Gastrocnemius medialis (tissue), 4 donors: Measurements from ENCODE around the gene CDK14.

Experiments used
- POLR2A ChIP-seq, 2 donors: fragments of 450-650 bp; IDR thresholded peaks; one replicate each; pipeline ENCODE4 v1.6.1; 2017; ENCODE audit warnings: antibody characterized with exemption in 2 of 2, mild to moderate bottlenecking in 2 of 2, moderate library complexity in 2 of 2
- TF ChIP-seq, protein P1 (sequence below), 5 experiments: fragments of 450-650 bp in 3 of 5; fragments of 200-600 bp in 2 of 5; sonication (generic) in 2 of 5; IDR thresholded peaks in 4 of 5; conservative IDR thresholded peaks in 1 of 5; 1 replicate in 4 of 5; 2 replicates in 1 of 5; pipeline ENCODE4 v1.5.1; 2016 to 2019; ENCODE audit warnings: antibody characterized with exemption in 5 of 5, mild to moderate bottlenecking in 3 of 5, moderate library complexity in 3 of 5

DNA sequence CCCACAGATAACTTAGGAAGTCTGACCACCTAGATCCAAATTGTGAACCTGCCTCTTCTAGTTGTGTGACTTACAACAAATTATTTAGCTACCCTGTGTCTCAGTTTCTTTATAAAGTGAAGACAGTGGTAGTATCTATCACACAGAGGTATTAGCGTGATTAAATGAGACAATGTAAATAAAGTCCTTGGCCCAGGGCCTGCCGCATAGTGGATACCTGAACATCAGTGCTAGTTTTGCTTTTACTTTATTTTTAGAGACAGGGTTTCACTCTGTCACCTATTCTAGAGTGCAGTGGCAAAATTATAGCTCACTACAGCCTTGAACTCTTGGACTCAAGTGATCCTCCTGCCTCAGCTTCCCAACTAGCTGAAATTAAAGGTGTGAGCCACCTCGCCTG is 177.1 kb downstream of the CDK14 start:
- TF ChIP-seq, protein P1, sequence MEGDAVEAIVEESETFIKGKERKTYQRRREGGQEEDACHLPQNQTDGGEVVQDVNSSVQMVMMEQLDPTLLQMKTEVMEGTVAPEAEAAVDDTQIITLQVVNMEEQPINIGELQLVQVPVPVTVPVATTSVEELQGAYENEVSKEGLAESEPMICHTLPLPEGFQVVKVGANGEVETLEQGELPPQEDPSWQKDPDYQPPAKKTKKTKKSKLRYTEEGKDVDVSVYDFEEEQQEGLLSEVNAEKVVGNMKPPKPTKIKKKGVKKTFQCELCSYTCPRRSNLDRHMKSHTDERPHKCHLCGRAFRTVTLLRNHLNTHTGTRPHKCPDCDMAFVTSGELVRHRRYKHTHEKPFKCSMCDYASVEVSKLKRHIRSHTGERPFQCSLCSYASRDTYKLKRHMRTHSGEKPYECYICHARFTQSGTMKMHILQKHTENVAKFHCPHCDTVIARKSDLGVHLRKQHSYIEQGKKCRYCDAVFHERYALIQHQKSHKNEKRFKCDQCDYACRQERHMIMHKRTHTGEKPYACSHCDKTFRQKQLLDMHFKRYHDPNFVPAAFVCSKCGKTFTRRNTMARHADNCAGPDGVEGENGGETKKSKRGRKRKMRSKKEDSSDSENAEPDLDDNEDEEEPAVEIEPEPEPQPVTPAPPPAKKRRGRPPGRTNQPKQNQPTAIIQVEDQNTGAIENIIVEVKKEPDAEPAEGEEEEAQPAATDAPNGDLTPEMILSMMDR (IDR thresholded peaks at IDR 0.05 in 4 of 5, conservative IDR thresholded peaks at IDR 0.05 in 1 of 5): no peak
- TF ChIP-seq POLR2A (IDR thresholded peaks at IDR 0.05): no peak
